Cerebellar nuclear complex (tissue), 1 donor: ENCODE data around the gene UMOD.

Experiments used
- DNase-seq, 2 experiments: peaks; one replicate each; lab custom pipeline; 2025; lab: John Stamatoyannopoulos, UW

UMOD gene

GRCh38 chr16:20352615-20353014, at the start of gene UMOD:
UMOD (minus strand) TSS chr16:20352715; CDS start chr16:20350737, 1,978 bp downstream.
- no peak for DNase-seq

- no peak for DNase-seq
Observed at GRCh38 chr16:20401475-20402016, 49.0 kb upstream of the UMOD start.

GRCh38 chr16:20401066-20401465, 48.6 kb upstream of the UMOD start:
- DNase-seq, result no peak

- DNase-seq, result no peak
Observed at GRCh38 chr16:20399185-20399584, 46.7 kb upstream of the UMOD start.

GRCh38 chr16:20398603-20399002, 46.1 kb upstream of the UMOD start:
- no peak for DNase-seq

GRCh38 chr16:20397468-20398074, 45.1 kb upstream of the UMOD start:
- DNase-seq, result no peak

- DNase-seq, result no peak
Observed at GRCh38 chr16:20396846-20397467, 44.4 kb upstream of the UMOD start.

GRCh38 chr16:20395946-20396345, 43.4 kb upstream of the UMOD start:
- DNase-seq, result no peak

- DNase-seq, result no peak
Observed at GRCh38 chr16:20393801-20394577, 41.5 kb upstream of the UMOD start.

GRCh38 chr16:20391045-20391444, 38.5 kb upstream of the UMOD start:
- no peak for DNase-seq

- no peak for DNase-seq
Observed at GRCh38 chr16:20388854-20389253, 36.3 kb upstream of the UMOD start.

- DNase-seq, result no peak
Observed at GRCh38 chr16:20387978-20388377, 35.5 kb upstream of the UMOD start.

GRCh38 chr16:20385844-20386832, 33.6 kb upstream of the UMOD start:
- no peak for DNase-seq

- no peak for DNase-seq
Observed at GRCh38 chr16:20383106-20384029, 30.9 kb upstream of the UMOD start.

GRCh38 chr16:20382202-20382948, 29.9 kb upstream of the UMOD start:
- DNase-seq, result no peak

- DNase-seq, result no peak
Observed at GRCh38 chr16:20380782-20381181, 28.3 kb upstream of the UMOD start.

GRCh38 chr16:20377181-20377580, 24.7 kb upstream of the UMOD start:
- no peak for DNase-seq

GRCh38 chr16:20372701-20373100, 20.2 kb upstream of the UMOD start:
- no peak for DNase-seq

GRCh38 chr16:20369452-20370054, 17.0 kb upstream of the UMOD start:
- DNase-seq, result no peak
